Tracheal epithelial cell (primary cell): ENCODE data around the gene FOXN3. TPM values are rescaled to one million over a fixed set of nuclear protein-coding genes. Genes with fewer than 3 reads are reported as not detected.

Experiments used
- total RNA-seq: library from RNA; depleted of rRNA; stranded (reverse); fragments of >200 nt; gene quantifications from 2 replicates; pipeline ENCODE4 v1.2.1, GENCODE V29; 2014

Gene FOXN3, protein sequence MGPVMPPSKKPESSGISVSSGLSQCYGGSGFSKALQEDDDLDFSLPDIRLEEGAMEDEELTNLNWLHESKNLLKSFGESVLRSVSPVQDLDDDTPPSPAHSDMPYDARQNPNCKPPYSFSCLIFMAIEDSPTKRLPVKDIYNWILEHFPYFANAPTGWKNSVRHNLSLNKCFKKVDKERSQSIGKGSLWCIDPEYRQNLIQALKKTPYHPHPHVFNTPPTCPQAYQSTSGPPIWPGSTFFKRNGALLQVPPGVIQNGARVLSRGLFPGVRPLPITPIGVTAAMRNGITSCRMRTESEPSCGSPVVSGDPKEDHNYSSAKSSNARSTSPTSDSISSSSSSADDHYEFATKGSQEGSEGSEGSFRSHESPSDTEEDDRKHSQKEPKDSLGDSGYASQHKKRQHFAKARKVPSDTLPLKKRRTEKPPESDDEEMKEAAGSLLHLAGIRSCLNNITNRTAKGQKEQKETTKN
- 5.8 and 11.7 TPM in 2 replicates for total RNA-seq

DNA sequence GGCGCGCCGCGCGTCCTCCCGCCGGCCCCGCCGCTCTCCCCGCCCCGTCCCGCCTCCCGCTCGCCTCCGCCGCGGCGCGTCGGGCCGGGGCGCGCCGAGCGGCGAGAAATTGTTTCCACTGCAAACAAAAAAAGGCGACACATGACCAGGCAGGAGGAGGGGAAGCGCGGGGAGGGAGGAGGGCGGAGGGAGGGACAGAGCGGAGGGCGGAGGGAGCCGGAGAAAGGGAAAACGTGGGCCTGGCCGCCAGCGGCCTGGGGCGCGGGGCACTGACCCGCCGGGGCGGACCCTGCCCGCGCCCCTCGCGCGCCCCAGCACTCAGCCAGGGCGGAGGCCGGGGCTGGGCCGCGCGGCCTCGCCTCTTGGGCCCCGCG is at the start of gene FOXN3:
FOXN3 (minus strand) TSS at position 143 of the 374 bp plus-strand sequence. CDS start 4,757 bp downstream, outside the sequence.

